Stimulated activated CD4-positive, alpha-beta T cell treated with anti-CD3 and anti-CD28 coated beads, Interleukin-1b, Interleukin-23, amount 100 ng/mL, for 24 hours (primary cell): ENCODE data around the gene PRICKLE1.

Experiments
- DNase-seq, 4 experiments: peaks; one replicate each; pipeline ENCODE4 v3.0.0-alpha.2; 2020; ENCODE audit warnings: low read depth in 4 of 4, low spot score in 1 of 4

PRICKLE1 gene

GRCh38 chr12:42459336-42459847, 130.2 kb downstream of the PRICKLE1 start:
- DNase-seq, result no peak

DNA sequence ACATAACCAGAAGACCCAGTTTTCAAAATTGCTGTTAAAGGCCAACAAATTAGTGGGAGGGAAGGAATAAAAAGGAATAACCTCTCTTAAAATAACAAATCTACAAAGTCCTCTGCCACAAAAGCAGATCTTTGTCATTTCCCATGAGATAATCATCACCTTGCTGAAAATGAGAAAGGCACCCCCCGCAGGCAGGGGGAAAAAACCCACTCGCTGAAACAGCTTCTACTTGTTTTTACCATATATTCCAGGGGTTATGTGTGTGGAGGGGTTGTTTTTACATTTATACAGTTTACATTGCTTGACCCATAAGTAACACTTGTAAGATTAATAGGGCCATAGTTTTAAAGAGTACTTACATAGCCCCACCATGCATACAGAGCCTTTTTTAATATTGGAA, 131.0 kb downstream of the PRICKLE1 start:
- no peak for DNase-seq

- DNase-seq, result no peak
These were observed 139.3 kb downstream of the PRICKLE1 start for GRCh38 chr12:42450248-42450647.

- DNase-seq, result no peak
These were observed 140.7 kb downstream of the PRICKLE1 start for GRCh38 chr12:42448841-42449240.

- DNase-seq, result no peak
These were observed 142.2 kb downstream of the PRICKLE1 start for GRCh38 chr12:42447371-42447786.

DNA sequence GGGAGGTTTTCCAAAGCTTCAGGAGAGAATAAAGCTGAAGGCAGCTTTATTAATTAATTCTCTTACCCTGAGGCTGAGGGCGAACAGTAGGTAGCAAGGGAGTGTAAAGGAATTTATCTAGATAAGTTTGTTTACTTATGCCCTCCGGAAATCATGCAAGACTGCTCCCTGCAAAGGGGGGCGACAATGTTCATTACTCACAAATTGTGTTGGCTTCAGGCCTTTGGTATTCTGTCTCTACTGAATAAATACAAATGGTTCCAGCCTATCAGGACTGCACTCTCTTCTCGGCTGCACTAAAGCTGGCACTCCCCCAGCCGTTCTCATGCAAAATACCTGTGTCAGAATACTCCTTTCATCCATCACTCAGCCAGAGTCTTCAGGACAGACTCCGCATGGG, 142.8 kb downstream of the PRICKLE1 start:
- no peak for DNase-seq

- no peak for DNase-seq
These were observed 143.7 kb downstream of the PRICKLE1 start for GRCh38 chr12:42445891-42446290.

DNA sequence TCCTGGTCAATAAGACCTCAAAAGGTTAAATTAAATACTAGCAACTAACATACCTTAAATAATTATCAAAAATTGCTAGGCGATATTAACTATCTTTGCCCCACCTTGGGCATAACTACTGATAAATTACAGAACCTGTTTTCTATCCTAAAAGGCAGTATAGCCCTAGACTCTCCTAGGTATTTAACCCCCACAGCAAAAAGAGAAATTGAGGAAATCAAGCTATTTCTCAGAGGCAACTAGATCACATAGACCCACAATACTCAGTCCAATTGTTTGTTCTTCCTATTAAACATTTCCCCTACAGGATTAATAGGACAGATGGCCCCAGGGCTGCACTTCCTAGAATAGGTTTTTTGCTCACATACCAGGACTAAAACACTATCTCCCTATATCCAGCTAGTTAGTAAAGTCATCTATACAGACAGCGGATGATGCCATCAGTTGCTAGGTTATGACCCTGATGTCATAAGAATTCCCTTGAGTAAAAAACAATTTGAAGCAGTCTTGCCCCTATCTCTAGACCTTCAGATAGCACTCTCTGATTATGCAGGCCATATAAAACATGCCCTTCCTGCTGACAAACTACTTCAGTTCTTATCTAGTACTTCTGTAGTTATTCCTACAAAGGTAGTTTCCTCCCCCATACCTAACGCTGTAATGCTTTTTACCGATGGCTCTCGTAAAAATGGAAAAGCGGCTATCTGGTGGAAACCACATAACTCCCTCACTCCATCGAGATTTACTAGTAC, 145.2 kb downstream of the PRICKLE1 start:
- DNase-seq, result no peak

DNA sequence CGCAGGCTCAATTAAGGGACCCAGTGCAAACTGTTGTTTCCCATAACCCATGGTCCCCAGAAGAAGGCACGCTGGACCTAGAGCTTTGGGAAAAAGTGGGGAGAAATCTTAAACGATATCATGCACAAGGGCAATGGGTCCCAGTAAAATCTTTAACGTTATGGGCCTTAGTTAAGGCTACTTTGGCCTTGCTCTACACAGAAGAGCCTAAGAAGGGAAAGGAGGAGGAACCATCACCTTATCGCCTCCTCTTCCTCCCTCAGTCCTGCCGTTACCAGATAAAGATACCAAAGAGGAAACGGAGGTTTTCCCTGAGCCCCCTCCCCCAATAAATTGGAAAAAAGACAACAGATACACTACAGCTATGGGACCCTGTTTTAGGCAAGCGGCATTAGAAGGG, 146.7 kb downstream of the PRICKLE1 start:
- no peak for DNase-seq

DNA sequence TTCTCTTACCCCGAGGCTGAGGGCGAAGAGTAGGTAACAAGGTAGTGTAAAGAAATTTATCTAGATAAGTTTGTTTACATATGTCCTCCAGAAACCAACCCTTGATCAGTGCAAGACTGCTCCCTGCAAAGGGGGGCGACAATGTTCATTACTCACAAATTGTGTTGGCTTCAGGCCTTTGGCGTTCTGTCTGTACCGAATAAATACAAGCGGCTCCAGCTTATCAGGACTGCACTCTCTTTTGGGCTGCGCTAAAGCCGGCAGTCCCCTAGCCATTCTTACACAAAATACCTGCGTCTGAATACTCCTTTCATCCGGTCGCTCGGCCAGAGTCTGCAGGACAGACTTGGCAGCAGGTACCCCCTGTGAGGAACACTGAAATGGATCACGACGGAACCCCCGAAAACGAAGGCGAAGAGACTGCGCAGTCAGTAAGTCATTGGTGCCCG, 147.2 kb downstream of the PRICKLE1 start:
- DNase-seq, result no peak

DNA sequence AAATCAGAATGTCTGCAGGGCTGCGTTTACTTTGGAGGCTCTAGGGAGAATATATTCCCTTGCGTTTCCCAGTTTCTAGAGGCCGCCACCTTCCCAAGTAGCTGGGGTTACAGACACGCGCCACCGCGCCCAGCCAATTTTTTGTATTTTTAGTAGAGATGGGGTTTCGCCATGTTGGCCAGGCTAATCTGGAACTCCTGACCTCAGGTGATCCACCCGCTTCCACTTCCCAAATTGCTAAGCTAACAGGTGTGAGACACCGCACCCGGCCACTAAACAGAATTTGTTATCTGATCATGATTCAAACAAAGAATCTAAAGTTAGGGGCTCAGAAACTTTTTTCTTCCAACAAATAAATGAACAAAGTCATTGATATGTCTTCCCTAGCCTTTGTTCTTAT, 148.9 kb downstream of the PRICKLE1 start:
- no peak for DNase-seq

GRCh38 chr12:42432517-42433140, 156.9 kb downstream of the PRICKLE1 start:
- DNase-seq, result no peak

- DNase-seq, result no peak
These were observed 160.7 kb downstream of the PRICKLE1 start for GRCh38 chr12:42428850-42429249.

DNA sequence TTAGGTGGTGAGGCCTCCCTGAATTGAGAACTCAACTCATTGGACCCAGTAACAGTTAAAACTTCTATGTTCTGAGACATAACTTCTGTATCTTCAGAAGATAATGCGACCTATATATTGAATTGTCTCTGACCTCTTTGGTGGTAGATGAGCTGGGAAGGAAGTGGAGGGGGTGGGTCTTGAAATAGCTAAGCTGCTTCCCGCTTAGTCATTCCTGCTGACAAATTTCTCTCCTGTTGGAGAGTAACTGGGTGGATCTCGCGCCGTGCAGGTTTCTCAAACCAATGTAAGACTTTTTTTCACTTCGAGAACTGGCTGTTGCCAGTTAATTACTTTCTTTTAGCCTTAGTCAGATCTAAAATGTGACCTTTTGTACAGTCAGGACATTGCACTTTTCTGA, 162.8 kb downstream of the PRICKLE1 start:
- no peak for DNase-seq

DNA sequence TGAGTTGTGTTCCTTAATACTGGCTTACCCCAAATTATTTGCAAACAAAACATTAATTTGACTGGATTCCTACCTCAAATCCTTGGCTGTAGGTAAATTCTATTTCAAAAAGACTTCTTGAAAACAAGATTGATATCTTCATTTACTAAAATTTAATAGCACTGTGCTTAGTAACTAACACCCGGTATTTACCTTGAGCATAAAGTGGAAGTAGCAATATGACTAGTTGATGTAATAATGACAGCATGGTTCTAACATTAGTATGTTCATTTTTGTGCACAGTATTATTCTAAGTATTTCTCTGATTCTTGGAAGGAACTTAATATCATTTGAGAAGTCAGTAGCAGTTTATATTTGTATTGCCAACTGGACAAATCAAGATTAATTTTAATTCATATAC, 166.8 kb downstream of the PRICKLE1 start:
- no peak for DNase-seq

DNA sequence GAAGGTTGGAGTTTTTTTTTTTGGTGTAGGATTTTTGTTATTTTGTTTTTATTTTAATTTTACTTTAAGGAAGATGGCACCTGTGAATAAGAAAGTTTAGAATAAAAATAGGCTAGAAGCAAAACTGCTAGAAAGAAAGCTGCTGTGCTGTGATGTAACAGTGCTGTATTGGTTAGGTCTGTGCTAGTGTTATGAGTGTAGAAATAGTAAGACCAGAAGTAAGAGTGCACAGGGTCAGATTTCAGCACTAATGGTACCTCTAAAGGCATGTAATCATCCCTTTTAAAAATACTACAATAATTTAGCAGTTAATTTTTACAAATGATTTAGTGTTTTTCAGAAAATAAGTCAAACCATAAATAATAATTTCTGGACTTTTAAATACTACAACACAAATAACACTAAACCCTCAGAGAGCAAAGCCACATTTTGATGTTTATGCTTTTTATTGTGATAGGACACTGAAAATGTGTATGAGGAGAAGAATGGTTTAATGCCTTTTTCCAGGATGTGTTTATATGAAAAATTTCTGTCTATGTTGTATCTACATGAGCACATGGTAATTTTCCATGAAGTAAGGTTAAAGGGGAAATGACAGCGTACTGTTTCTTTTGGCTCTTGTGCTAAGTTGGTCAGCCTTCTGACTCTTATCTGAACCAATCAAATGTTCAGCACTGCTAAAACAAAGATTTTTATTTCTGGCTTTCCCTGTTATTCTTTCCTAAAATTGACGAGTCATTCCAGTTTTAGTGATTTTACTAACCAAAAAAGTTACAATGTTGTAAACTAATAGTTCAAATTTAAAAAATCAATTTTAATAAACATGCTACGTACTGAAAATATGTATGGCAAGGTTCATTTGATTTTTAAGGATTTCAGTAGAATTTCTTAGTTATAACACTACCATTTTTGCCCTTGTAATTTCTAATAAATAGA, 167.4 kb downstream of the PRICKLE1 start:
- no peak for DNase-seq

DNA sequence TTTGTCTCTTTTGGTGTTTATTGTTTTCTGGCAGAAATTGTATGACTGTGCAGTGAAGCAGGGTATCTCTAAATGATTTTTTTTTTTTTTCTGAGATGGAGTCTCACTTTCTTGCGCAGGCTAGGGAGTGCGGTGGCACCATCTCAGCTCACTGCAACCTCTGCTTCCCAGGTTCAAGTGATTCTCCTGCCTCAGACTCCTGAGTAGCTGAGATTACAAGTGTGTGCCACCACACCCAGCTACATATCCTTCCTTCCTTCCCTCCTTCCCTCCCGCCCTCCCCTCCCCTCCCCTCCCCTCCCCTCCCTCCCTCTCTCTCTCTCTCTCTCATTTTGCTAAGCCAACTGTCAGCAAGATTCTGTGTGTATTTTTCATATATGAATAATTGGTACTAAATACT, 169.2 kb downstream of the PRICKLE1 start:
- DNase-seq, result no peak

DNA sequence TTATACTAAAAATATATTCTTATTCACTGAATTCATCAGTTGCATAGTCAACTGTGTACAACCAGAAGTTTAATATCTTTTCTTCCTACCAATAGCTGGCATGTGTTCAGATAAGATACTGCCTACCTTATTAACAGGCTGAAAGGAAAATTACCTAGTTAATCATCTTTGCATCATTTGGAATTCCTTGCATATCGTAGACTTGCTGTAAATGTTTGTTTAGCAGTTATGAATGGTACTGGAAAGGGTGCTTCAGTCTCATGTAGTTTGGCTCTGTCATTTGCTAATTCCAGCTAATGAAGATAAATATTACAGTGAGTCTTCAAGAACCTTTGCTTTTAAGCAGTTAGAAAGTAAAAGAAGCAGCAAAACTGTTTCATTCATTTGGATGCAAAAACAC, 179.2 kb downstream of the PRICKLE1 start:
- DNase-seq, result no peak

GRCh38 chr12:42409471-42409870, 180.1 kb downstream of the PRICKLE1 start:
- DNase-seq, result no peak

GRCh38 chr12:42407306-42407705, 182.2 kb downstream of the PRICKLE1 start:
- DNase-seq, result no peak
